ENCODE results near the gene LIMS2.
A peak's percentile ranks its signal among the peaks of the same experiment; 100 is the strongest.

The LIMS2 gene

DNA sequence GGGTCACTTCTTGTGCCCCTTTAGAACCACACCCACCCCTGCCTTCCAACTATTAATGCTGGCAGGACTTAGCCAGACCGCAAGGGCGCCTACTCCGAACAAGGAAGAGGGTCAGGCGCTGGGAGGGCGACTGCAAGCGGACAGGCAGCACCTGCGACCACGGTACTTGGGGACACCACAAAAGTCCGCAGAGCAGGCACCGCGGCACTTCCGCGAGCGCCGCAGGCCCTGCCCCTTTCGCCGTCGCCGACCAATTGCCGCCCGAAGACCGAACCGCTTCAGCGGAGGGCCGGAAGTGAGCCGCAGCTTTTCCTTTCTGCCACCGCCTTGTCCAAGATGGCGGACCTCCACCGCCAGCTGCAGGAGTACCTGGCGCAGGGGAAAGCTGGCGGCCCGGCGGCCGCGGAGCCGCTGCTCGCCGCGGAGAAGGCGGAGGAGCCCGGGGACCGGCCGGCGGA is 25.9 kb upstream of the LIMS2 start, which contains the start of gene SFT2D3:
Gene SFT2D3 (plus strand): TSS at position 305 of the 458 bp plus-strand sequence. CDS start 32 bp downstream, at position 337.
- peak; percentile 91 for DNase-seq (ENCODE audit: low spot score)

DNA sequence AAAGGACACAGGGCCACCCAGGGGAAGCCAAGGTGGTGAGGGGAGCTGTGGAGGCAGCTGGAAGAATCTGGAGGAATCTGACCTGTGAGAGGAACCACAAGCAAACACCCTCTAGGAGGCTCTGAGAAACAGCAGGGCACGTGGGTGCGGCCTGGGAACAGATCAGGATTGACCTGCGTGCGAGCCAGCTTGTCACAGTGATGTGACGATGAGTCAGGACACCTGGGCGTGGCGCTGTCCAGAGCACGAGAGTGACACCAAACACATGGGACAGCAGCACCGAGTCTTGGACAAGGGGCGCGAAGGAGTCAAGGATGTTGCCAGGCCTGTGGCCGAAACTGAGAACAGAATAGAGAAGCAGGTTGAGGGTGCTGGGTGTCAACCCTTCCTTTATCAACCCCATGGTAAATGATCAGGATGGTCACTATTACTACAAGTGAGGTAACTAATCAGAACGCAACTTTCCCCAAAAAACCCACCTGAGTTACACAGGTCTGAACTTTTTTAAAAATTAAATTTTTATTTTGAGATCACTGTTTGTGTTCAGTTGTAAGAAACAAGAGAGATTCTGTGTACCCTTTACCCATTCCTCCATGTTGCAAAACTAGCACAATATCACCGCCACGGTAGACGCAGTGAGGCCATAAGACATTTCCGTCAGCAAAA is 25.3 kb upstream of the LIMS2 start:
- no peak for DNase-seq (ENCODE audit: low spot score)

DNA sequence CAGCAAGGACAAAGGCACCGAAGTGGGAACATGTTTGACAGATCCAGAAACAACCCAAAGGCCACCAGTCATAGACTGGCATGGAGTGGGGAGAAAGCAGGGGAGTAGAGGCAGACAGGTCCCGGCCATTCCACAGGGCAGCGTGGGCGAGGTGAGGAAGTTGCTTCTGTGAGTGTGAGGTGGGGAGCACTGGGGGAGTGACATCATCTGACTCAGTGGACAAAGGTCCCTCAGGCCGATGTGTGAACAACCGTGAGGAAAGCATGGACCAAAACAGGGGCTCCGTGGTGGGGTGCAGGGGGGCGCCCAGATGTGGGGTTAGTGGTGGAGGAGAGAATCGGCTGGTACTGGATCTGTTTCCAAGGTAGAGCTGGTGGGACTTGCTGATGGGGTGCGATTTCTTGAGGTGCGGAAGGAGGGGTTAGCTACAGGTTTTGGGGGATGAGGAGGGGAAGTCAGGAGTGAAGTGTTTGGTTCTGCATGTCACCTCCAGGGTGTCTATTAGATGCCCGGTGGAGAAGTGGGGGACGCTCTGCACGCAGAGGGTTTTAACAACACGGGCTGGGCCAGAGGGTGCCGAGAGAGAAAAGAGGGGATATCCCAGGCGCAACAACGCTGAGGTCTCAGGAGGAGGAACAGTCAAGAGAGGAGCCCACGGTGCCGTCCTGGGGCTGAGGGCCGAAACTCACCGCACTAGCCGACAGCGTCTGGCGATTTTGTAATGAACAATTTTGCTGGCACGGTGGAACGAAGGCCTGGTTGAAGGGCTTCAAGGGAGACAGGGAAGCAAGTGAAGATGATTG is 23.4 kb upstream of the LIMS2 start:
- no peak for DNase-seq (ENCODE audit: low spot score)

GRCh38 chr2:127697482-127698180 is 22.3 kb upstream of the LIMS2 start:
- no peak for DNase-seq (ENCODE audit: low spot score)

- peak; percentile 72 for DNase-seq (ENCODE audit: low spot score)
Measured at GRCh38 chr2:127695491-127696472, 20.5 kb upstream of the LIMS2 start.

GRCh38 chr2:127694986-127695385 is 19.7 kb upstream of the LIMS2 start:
- no peak for DNase-seq (ENCODE audit: low spot score)

DNA sequence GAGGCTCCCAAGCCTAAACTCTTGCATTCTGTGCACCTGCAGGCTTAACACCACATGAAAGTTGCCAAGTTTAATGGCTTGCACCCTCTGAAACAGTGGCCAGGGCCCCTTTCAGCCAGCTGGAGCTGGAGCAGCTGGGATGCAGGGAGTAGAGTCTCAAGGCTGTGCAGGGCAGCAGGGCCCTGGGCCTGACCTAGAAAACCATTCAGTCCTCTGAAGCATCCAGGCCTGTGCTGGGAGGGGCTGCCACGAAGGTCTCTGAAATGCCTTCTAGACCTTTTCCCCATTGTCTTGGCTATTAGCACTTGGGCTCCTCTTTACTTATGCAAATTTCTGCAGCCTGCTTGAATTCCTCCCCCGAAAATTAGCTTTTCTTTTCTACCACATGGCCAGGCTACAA is 15.4 kb upstream of the LIMS2 start:
- no peak for DNase-seq (ENCODE audit: low spot score)

DNA sequence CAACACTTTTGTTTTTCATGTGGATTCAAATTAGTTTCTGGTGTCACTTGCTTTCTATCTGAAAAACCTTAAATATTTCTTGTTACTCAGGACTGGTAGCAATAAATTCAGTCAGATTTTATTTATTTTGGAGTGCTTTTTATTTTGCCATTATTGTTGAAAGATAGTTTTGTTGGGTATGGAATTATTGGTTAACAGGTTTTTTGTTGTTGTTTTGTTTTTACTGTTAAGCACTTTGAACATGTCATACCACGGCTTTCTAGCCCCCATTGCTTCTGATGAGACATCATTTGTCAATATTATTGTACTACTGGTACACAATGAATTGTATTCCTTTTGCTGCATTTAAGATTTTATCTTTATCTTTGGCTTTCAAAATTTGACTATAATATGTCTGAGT is 13.1 kb upstream of the LIMS2 start:
- no peak for DNase-seq (ENCODE audit: low spot score)

- DNase-seq (ENCODE audit: low spot score): no peak
Measured at GRCh38 chr2:127685410-127686080, 10.2 kb upstream of the LIMS2 start.

DNA sequence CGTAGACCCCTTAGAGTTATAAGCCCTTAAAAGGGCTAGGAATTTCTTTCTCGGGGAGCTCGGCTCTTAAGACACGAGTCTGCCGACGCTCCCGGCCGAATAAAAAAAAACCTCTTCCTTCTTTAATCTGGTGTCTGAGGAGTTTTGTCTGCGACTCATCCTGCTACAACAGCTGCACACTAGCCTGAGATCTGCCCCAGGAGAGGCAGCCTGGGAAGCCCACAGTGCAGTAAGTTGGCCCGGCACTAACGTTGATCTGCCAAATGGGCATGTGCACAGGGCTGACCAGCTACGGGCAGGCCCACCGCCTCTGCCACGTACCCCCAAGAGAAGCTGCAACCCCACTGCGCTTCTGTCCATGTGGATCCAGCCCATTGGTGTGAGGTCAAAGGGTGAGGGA is 8.4 kb upstream of the LIMS2 start:
- DNase-seq (ENCODE audit: low spot score): no peak

DNA sequence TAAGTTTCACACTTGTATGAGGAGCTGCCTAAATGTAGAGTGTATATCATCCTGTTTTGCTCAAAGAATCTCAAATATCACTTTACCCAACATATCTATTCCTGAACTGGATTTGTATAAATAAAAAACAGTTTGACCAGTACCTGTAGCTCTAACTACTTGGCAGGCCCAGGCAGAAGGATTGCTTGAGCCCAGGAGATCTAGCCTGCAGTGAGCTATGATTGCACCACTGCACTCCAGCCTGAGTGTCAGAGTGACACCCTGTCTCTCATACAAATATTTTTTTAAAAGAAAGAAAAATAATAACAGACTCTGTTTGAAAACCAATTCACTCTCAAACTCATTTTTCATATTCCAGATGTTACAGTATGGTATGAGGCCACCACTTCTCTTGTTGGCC is 7.7 kb upstream of the LIMS2 start:
- DNase-seq (ENCODE audit: low spot score): no peak

DNA sequence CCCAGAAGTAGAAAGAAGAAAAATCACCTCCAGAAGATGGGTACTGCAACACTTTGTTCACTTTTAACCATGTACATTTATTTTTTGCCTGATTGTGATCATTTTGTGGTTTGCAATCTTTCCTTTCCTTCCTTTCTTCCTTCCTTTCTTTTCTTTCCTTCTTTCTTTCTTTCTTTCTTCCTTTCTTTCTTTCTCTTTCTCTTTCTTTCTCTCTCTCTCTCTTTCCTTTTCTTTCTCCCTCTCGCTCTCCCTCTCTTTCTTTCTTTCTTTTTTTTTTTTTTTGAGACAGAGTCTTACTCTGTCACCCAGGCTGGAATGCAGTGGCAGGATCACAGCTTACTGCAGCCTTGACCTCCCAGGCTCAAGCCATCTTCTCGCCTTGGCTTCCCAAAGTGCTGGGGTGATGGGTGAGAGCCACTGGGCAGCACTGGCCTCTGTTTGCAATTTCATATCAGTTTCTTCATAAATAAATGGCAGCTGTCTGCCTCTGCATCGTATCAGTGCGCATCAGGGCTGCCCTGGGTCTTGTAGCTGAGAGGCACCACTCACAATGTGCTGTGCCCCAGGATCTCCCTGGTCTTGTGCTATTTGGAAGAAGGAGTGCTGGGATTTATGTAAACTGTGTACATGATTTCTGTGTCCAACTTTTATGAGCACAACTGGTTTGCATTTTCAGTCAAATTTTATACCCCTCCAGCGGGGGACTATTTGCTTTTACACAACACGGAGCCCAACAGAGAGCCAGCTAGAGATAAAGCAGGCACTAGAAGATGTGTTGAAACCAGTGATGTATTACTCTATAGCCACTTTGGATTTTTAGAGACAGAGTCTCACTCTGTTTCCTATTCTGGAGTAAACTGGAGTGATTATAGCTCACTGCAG is 6.9 kb upstream of the LIMS2 start:
- no peak for DNase-seq (ENCODE audit: low spot score)

DNA sequence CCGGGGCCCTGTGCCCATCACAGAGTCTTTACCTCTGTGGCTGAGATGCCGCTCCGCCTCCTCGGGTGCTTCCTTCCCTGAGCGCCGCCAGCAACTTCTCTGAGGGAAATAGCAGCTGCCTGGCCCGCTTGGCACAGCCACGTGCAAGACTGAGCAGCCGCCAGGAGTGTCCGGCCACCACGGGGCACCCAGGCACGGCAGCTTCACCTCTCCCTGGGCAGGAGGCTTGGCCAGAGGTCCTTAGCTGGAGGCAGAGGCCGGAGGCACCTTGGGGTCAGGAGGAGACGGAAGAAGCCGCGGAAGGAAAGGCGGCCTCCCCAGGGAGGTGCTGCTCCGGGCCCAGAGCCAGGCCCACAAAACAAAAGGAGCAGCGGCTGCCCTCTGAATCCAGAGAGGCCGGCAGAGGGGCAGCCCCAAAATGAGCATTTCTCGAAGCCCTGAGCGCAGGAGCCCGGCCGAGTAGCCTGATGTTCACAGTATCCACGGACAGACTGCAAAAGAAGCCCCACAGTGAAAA is 6.0 kb upstream of the LIMS2 start:
- no peak for DNase-seq (ENCODE audit: low spot score)

DNA sequence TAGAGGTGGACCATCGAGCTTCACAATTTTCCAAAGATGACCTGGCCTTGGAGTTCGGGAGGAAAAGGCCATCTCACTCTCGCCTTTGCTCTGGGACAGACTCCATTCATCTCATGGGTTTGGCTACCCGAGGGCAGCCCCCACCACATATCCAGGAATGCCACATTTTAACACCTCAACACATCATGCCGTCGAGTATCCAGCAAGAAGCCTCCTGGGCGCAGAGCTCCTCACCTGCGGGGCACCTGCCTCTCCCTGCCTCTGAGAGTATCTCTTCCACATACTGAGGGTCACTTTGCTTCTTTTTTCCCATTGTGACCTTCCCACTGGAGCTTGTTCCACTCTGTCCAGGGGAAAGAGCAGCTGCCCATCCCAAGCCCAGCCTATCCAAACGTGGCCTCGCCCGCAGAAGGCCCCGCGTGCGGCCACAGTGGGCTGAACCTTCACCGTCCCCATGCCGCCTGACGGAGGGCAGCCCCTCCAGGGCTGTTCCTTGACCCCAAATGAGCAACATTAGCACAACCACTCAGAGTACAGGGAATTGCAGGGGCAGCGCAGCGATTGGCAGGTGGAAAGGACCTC is 5.5 kb upstream of the LIMS2 start:
- no peak for DNase-seq (ENCODE audit: low spot score)

DNA sequence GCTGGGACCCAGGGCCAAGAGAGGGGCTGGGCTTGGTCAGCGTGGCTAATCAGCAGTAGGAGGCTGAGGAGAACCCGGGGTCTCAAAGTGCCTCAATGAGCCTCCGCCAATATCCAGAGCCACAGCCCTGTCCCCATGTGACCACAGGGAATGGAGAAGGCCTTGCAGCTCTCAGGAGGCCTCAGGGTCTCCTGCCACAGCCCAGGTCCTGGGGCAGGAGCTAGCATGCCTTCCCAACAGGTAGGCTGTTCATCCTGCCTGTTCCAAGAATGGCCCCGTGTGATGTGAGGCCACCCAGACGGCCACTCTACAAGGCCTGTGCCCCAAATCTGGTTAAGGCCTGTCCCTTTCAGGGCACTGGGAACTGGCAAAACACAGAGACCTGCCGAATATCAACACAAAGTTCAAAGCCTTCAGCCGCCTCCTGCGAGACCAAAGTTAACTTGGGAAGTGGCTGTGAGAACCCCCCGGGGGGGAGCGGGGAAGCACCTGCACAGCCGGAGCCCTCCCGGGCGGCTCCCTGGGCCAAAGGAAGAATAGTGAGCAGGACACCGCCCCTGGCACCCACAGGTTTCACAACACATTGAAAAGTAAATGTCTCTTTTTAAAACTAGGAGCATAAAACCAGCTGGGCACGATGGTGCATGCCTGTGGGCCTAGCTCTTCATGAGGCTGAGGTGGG is 4.5 kb upstream of the LIMS2 start:
- DNase-seq (ENCODE audit: low spot score): no peak

GRCh38 chr2:127678991-127679390 is 3.7 kb upstream of the LIMS2 start:
- no peak for DNase-seq (ENCODE audit: low spot score)

GRCh38 chr2:127678531-127678930 is 3.2 kb upstream of the LIMS2 start:
- no peak for DNase-seq (ENCODE audit: low spot score)

GRCh38 chr2:127676906-127677305 is 1.6 kb upstream of the LIMS2 start:
- DNase-seq (ENCODE audit: low spot score): no peak
